LNCAP (cell line): ENCODE results near the gene RTL10.

Source experiments
- TF ChIP-seq, protein P1 (sequence below): fragments of 450-650 bp; IDR thresholded peaks from 2 replicates; pipeline ENCODE4 v1.5.1; 2017; ENCODE audit warnings: mild to moderate bottlenecking

The RTL10 gene

DNA sequence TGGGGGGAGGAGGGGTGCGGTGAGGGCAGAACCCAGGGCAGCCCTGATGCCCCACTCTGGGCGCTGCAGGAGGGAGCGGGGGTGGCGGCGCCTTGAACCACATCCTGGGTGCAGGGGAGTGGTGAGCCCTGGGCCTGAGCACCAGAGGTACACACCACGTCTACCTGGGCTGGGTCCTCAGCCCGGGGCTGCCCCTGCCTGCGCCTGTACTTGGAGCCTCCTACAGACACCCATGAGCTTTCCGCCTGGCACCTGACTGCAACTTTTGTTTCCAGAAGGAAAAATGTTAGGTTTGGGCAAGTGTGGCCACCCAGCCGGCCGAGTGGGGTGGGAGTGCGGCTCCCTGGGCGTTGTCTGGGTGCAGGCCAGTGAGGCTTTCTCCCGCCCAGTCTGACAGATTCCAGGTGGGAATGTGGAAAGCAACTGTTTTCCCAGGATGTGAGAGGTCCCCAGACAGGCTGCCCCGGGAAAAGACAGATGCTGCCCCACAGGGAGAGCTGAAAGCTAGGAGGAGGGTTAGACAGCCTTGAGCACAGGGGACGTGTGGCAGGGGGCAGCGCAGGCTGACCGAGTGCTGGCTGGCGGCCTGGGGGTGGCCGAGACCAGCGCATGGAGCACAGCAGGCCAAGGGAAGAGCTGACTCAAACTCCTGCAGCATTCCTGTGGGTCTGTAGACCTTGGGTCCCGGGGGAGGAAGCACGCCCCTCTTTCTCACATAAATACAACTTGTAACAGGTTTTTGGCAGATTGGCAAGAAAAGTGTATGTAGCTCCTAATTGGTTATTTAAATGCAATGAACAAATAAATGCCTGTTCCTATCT, 44.1 kb downstream of the RTL10 start:
- TF ChIP-seq, protein P1, sequence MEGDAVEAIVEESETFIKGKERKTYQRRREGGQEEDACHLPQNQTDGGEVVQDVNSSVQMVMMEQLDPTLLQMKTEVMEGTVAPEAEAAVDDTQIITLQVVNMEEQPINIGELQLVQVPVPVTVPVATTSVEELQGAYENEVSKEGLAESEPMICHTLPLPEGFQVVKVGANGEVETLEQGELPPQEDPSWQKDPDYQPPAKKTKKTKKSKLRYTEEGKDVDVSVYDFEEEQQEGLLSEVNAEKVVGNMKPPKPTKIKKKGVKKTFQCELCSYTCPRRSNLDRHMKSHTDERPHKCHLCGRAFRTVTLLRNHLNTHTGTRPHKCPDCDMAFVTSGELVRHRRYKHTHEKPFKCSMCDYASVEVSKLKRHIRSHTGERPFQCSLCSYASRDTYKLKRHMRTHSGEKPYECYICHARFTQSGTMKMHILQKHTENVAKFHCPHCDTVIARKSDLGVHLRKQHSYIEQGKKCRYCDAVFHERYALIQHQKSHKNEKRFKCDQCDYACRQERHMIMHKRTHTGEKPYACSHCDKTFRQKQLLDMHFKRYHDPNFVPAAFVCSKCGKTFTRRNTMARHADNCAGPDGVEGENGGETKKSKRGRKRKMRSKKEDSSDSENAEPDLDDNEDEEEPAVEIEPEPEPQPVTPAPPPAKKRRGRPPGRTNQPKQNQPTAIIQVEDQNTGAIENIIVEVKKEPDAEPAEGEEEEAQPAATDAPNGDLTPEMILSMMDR = no peak

DNA sequence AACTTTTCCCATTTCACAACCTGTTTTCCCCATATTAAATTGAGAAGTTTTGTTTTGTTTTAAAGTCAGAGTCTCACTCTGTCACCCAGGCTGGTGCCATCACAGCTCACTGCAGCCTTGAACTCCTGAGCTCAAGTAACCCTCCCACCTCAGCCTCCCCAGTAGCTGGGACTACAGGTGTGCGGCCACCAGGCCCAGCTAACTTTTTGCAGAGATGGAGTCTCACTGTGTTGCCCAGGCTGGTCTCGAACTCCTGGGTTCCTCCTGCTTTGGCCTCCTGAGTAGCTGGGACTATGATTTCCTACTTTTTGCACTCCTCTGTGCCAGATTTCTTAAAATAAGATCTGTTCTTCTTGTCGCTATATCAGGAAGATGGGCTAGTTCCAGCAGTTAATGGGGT, 44.9 kb downstream of the RTL10 start:
- TF ChIP-seq, protein P1 = no peak

DNA sequence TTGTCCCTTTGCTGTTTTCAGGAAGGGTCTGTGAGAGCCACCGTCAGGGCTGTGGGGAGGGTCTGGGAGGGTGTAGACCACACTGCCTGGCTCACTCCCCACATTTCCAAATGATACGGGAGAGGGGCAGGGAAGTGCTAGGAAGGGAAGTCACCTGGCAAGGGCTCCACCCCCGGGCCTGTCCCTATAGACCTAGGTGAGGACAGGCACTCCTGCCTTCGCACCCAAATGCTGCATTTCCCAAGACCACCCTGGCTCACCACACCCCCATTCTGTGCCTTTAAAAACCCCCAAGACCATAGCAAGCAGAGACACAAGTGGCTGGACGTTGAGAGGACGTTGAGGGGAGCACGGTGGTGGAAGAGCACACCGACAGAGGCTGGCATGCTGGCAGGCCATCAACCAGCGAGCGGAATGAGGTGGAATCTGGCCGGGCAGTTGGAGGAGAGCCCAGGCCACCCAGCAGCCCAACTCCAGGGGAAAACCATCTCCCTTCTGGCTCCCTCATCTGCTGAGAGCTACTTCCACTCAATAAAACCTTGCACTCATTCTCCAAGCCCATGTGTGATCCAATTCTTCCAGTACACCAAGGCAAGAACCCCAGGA, 45.7 kb downstream of the RTL10 start:
- TF ChIP-seq, protein P1 = no peak

DNA sequence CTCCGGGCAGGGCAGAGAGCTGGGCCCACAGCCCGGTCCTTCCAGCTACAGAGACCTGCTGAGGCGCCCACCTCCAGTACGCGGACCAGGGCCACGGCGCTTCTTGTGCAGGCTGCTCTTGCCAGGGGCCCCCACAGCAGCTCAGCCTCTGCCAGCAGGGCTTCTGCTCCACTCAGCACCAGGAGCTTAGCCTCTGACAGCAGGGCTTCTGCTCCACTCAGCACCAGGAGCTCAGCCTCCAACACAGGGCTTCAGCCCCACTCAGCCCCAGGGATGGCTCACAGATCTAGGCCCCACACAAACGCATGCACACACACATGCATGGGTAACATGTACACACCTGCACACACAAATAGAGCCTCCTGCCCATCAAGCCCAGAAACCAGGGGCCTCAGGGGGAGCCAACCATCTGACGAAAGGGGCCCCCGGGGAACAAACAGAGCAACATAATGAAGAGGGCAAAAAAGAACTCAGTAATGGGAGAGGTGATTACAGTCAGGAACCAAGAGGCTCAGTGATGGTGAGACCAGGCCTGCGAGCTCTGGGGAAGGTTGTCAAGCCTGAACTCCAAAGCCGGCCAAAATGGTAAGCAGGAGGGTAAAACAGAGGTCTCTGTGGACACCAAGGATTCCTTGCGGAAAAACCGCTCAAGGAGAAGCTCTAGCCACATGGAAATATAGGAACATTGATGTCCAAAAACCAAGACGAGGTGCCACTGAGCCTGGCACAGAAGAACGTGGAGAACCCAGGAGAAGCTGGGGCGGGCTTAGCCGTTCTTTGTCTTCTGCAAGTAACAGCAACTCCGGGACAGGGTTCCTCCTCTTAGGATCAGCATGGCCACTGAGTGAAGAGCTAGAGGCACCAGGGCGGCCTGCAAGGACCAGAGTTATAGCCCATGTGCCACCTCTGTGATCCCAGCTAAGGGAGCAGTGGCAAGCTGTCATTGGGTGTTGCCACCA, 46.5 kb downstream of the RTL10 start:
- TF ChIP-seq, protein P1 = no peak

DNA sequence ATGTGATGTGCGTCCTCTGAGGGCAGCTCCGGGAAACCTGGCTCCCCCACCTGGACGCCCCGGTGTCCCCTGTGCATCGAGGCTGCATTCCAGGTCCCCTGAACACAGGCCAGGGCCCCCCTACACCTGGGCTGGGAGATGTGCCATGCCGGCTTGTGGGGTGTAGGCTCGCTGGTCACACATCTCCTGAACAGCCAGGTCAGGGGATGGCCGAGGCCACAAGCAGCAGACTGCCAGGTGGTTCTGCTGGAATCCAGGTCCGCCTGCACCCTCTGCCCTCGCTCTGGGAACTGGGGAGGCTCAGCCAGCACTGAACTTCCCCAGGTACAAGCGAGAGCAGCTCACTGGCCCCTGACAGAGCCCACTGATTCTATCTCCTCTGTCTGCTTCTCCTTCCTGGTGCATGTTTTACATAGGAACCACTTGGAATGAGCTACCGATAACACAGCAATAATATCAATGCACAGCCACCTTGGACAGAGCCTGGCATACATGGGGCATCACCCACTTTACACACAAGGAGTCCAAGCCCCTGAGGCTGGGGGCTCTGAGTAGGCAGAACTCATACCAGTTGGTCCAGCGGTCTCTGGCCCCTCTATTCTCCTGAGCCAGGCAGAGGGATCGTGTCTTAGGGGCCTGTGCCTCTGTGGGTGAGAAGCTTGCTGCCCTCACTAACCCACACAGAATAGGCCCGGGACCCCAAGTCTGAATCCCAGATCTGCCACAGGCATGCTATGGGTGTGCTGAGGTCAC, 47.3 kb downstream of the RTL10 start:
- TF ChIP-seq, protein P1 = no peak

DNA sequence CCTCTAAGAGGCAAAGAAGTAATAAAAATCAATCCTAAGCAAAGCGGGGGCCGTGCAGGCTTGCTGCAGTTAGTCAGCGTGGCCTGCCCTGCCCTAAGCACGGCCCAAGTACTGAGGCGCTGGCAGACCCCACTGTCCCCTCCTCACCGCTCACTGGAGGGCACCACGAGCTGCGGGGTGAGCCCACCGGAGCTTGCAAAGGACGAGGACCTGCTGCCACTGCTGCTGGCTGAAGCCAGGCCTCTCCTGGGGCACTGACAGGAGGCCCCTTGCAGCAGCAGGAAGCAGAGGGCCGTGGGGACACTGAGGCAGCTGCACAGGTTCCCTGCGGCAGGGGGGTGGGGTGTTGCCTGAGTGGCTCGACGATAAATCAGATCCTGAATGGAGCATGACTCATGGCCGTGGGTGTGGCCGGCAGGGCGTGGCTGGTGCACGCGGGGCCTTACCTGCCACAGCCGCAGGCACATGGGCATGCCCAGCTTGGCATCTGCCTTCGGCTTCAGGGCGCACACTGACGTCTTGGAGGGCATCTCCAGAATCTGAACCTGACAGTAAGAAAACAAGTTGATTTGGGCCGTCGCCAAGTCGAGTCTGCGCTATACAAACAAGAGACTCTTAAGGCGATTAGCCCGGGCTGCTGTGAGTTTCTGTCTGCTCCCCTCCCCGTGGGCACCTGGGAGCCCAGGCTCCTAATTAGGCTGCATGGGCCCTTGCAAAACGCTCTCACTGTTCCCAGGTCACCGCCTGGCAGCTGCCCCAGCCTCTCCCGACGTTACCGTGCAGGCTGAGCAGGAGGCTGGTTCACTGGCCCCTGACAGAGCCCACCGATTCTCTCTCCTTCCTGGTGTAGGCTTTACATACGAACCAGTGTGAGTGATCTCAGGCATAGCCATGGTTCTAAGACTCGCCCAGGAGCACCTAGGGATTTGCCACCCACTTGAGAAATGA, 48.2 kb downstream of the RTL10 start:
- TF ChIP-seq, protein P1 = no peak
